Skeletal muscle tissue (tissue), 4 donors: ENCODE results near the gene UCN. TPM values are rescaled to one million over a fixed set of nuclear protein-coding genes. Genes with fewer than 3 reads are reported as not detected.

Experiments used
- H3K27ac ChIP-seq: one replicate; pipeline ENCODE4 v1.7.0; 2013; ENCODE audit warnings: mild to moderate bottlenecking, low read depth, low read length, inconsistent platforms
- H3K27me3 ChIP-seq, 3 donors: one replicate each; pipeline ENCODE4 v1.7.0; 2013; ENCODE audit warnings: low read length in 3 of 3; ENCODE audit not compliant: control insufficient read depth in 3 of 3, insufficient read depth in 3 of 3
- H3K36me3 ChIP-seq, 3 donors: one replicate each; pipeline ENCODE4 v1.7.0; 2013; ENCODE audit warnings: low read length in 3 of 3; ENCODE audit not compliant: control insufficient read depth in 3 of 3, insufficient read depth in 3 of 3
- H3K4me1 ChIP-seq, 3 donors: one replicate each; pipeline ENCODE4 v1.7.0; 2013; ENCODE audit warnings: low read length in 3 of 3, mild to moderate bottlenecking in 3 of 3; ENCODE audit not compliant: control insufficient read depth in 3 of 3, insufficient read depth in 3 of 3
- H3K4me3 ChIP-seq, 3 donors: one replicate each; pipeline ENCODE4 v1.7.0; 2013; ENCODE audit warnings: low read length in 3 of 3
- H3K9ac ChIP-seq, 3 donors: one replicate each; pipeline ENCODE4 v1.7.0; 2013; ENCODE audit warnings: low read length in 3 of 3, mild to moderate bottlenecking in 3 of 3, moderate library complexity in 2 of 3, low read depth in 1 of 3
- H3K9me3 ChIP-seq, 3 donors: one replicate each; pipeline ENCODE4 v1.7.0; 2013; ENCODE audit warnings: low read length in 3 of 3; ENCODE audit not compliant: control insufficient read depth in 3 of 3
- total RNA-seq: library from RNA; depleted of rRNA; stranded (reverse); fragments of >200 nt; gene quantifications from one replicate; pipeline ENCODE4 v1.2.3, GENCODE V29; 2014
- donor health status: Osteomylitis.

The UCN gene
- total RNA-seq, 1 donor from 2014 or later, result 1.0 TPM

DNA sequence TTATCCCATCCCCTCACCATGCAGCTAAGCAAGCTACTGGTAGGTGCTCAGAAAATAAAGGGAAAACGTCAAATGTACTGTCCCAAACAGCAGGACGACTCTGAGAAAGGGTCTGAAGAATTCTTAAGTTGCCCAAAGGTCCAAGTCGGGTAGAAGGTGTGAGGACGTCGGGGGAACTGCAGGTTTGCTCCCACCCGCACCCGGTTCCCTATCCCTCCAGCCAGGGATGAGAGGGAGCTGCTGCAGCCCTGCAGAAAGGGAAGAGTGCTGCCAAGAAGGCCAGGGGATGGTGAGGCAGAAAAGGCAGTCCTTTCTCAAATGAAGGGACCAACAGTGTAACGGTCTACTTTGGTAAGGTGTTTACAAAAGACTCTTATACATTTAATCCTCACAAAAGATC lies 6.9 kb upstream of the UCN start:
- Histone ChIP-seq H3K27ac (no peak overlapping the region), H3K9ac (no peak overlapping the region), H3K36me3 (peaks cover 0 to 5% (median 0%) of the 10 kb centered on the region in 3 donors), H3K4me1 (peaks cover 10 to 35% (median 33%) of the 10 kb centered on the region in 3 donors), H3K9me3 (no peaks in the 10 kb centered on the region), H3K27me3 (no peaks in the 10 kb centered on the region), H3K4me3 (no peak overlapping the region)

DNA sequence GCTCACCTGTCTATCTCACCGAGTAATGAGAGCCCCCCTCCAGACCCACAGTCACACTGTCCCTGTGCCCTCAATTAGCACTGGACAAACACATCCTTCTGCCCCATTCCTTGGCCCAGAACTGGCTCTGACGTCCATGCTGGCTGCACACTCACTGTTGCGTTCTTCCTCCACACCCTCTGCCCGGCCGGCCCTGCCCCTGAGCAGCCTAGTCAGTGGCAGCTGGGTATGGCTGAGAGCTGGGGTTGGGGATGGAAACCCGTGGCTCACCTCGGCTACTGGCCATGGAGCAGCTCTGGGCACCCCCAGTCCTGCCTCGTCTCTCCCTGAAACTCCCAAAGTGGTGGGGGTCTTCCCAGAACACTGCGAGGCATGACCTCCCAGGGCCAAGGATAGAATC lies 6.5 kb upstream of the UCN start:
- peaks cover 0 to 6% (median 2%) of the 10 kb centered on the region in 3 donors for H3K36me3 ChIP-seq

DNA sequence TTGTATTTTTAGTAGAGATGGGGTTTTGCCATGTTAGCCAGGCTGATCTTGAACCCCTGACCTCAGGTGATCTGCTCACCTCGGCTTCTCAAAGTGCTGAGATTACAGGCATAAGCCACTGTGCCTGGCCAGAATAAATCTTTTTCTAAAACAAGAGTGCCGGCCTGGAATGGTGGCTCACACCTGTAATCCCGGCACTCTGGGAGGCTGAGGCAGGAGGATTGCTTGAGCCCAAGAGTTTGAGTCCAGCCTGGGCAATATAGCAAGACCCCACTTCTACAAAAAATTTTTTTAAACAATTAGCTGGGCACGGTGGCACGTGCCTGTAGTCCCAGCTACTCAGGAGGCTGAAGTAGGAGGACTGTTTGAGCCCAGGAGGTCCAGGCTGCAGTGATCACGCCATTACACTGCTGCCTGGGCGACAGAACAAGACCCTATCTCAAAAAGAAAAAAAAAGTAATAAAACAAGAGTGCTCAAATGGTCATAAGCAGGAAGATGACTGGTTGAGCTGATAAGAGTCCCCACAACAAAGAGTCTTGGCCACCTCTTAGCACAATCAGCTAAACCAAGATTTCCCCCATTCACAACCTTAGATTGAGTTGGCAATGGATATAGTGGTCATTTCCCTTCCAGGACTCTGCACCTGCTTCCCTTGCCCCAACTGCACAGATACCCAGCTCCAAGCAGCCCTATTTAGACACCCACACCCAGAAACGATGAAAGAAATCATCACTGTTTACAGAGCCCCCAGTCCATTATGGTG lies 5.8 kb upstream of the UCN start:
- no peaks in the 10 kb centered on the region for H3K9me3 ChIP-seq
- H3K27ac ChIP-seq, result no peak overlapping the region
- H3K9ac ChIP-seq, result peak overlapping the region in 2 of 3 donors; percentile 19 to 50
- H3K36me3 ChIP-seq, result peaks cover 0 to 10% (median 8%) of the 10 kb centered on the region in 3 donors
- H3K4me3 ChIP-seq, result no peak overlapping the region
- H3K27me3 ChIP-seq, result no peaks in the 10 kb centered on the region
- H3K4me1 ChIP-seq, result peaks cover 10 to 28% (median 27%) of the 10 kb centered on the region in 3 donors

More for the DNA sequence above, 6.5 kb upstream of the UCN start:
- H3K9ac ChIP-seq, result peak overlapping the region in 2 of 3 donors; percentile 19 to 50
- H3K27me3 ChIP-seq, result no peaks in the 10 kb centered on the region
- H3K4me3 ChIP-seq, result no peak overlapping the region
- no peaks in the 10 kb centered on the region for H3K9me3 ChIP-seq
- H3K4me1 ChIP-seq, result peaks cover 10 to 31% (median 30%) of the 10 kb centered on the region in 3 donors
- H3K27ac ChIP-seq, result no peak overlapping the region

DNA sequence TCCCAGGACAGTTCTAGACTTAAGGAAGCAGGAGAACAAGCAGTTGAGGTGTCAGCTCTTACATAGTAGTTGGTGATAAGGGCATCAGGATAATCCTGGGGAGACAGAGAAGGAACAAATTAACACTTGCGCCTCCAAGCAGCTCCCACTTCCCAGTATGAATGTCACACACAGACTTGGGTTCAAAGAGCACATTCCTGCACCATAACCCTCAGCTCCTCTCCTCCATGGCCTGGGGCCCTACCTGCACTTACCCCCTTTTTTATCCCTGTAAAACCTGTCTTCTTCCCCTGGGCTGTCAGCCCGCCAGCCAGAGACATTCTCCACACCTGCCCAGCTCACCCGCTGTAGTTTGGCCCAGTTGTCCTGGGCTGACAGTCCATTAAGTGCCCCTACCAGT lies 3.9 kb upstream of the UCN start:
- peaks cover 6 to 34% (median 33%) of the 10 kb centered on the region in 3 donors for H3K4me1 ChIP-seq
- no peak overlapping the region for H3K27ac ChIP-seq
- H3K27me3 ChIP-seq, result peaks cover 4 to 13% (median 4%) of the 10 kb centered on the region in 3 donors
- H3K4me3 ChIP-seq, result no peak overlapping the region
- H3K36me3 ChIP-seq, result peaks cover 15 to 19% (median 18%) of the 10 kb centered on the region in 3 donors
- H3K9ac ChIP-seq, result no peak overlapping the region
- H3K9me3 ChIP-seq, result no peaks in the 10 kb centered on the region

DNA sequence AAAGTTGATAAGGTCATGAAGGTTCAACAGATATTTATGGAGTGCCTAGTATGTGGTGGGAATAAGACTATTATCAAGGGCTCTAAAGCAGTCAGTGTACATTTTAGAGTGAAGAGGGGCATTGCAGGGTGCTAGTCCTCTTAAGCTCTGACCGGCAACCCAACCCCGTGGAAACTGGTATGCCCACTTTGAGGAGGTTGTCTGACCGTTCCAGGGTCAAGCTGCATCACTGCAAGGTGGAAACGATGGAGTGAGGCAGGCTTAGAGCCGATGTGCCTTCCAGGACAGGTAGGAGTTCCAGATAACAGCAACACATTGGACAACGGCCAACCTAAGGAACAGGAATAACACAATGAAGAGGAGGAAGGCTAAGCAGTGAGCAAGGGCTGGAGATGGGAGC lies 1.4 kb upstream of the UCN start:
- no peaks in the 10 kb centered on the region for H3K9me3 ChIP-seq
- H3K36me3 ChIP-seq, result peaks cover 32 to 34% (median 34%) of the 10 kb centered on the region in 3 donors
- H3K9ac ChIP-seq, result no peak overlapping the region
- H3K27ac ChIP-seq, result no peak overlapping the region
- H3K4me1 ChIP-seq, result peaks cover 3 to 30% (median 29%) of the 10 kb centered on the region in 3 donors
- no peak overlapping the region for H3K4me3 ChIP-seq
- peaks cover 4 to 29% (median 14%) of the 10 kb centered on the region in 3 donors for H3K27me3 ChIP-seq

DNA sequence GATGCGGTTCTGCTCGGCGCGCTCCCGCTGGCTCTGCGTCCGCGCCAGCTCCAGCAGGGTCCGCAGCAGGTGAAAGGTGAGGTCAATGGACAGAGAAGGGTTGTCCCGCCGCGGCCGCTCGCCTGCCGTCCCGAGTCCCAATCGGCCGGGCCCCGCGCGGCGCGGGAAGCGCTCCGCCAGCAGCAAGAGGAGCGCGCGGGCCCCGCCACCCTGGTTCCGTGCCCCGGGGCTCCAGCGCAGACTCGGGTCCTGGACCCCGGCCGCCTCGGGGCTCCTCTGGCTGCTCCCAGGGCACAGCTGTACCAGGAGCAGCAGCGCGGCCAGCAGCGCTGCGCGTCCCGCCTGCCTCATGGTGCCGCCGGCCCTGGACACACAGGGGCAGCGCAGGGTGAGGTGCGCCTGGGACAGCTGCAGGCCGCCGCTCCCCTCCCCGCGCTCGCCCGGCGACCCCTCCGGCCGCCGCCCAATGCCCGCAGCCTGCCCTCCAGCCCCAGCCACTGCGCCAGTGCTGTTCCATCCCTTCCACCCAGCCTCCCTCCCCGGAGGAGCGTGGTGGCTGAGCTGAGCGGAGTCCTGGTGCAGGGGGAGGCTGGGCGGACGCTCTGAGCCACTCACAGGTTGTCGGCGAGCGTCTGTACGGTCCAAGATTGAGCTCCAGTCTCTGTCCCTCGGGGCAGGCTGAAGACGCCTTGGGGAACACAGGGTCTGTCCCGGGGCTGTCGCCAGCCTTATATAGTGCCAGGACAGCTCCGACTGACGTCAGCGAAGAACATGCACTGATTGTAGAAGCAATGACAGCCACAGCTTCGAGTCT lies 493 bp downstream of the UCN start:
- peaks cover 7 to 30% (median 30%) of the 10 kb centered on the region in 3 donors for H3K4me1 ChIP-seq
- peak overlapping the region in 1 of 3 donors; percentile 45 for H3K9ac ChIP-seq
- peaks cover 34 to 38% (median 38%) of the 10 kb centered on the region in 3 donors for H3K36me3 ChIP-seq
- H3K4me3 ChIP-seq, result no peak overlapping the region
- peaks cover 4 to 29% (median 14%) of the 10 kb centered on the region in 3 donors for H3K27me3 ChIP-seq
- H3K9me3 ChIP-seq, result no peaks in the 10 kb centered on the region
- H3K27ac ChIP-seq, result no peak overlapping the region

DNA sequence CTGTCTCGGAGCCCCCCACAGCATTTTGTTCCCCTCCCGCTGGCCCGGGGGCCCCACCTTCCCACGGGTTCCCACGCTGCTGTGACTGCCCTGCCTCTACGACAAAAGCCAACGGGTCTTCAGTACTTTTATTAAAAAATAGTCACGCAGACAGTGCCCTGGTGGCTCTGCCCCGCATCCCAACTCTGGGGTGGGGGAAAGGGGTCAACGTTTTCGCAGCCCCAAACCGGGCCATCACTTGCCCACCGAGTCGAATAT lies 1.0 kb downstream of the UCN start:
- no peaks in the 10 kb centered on the region for H3K9me3 ChIP-seq

DNA sequence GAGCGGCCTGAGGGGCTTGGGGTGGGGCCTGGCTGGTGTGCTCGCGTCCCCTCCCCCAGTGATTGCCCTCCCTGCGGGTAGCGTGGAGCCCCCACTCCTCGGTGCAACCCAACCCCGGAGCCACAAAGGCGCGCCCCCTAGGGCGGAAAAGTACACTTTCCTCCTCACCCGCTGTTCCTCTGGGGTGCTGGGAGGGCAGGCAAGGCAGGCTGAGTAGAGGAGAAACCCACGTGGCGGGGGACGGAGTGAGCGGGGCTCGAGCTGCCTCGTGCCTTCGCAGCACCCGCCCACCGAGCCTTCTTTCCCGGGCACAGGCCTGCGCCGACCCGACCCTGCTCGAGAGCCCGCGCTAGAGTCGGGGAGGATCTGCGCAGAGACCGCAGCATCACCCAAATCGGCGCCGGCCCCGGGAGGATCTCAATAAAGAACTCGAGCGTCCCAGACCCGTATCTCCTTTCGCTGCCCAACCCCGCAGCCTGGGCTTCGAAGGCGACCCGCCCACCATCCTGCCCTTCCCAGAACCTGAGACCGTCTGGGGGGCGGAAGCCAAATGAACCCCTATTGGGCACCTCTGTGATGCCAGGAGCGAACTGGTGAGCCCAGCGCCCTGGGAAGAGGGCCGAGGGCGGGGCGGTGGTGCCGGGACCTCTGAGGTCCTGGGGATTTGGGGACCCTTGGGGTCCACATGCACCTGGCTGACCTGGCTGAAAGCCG lies 1.5 kb downstream of the UCN start:
- no peaks in the 10 kb centered on the region for H3K9me3 ChIP-seq
- no peak overlapping the region for H3K4me3 ChIP-seq
- no peak overlapping the region for H3K9ac ChIP-seq
- H3K4me1 ChIP-seq, result peaks cover 8 to 33% (median 30%) of the 10 kb centered on the region in 3 donors
- peaks cover 34 to 38% (median 38%) of the 10 kb centered on the region in 3 donors for H3K36me3 ChIP-seq
- H3K27ac ChIP-seq, result no peak overlapping the region
- H3K27me3 ChIP-seq, result peaks cover 4 to 29% (median 14%) of the 10 kb centered on the region in 3 donors

More for the DNA sequence above, 1.0 kb downstream of the UCN start:
- peaks cover 4 to 29% (median 14%) of the 10 kb centered on the region in 3 donors for H3K27me3 ChIP-seq
- H3K4me3 ChIP-seq, result no peak overlapping the region
- H3K4me1 ChIP-seq, result peaks cover 8 to 33% (median 30%) of the 10 kb centered on the region in 3 donors
- H3K27ac ChIP-seq, result no peak overlapping the region
- H3K36me3 ChIP-seq, result peaks cover 37 to 38% (median 38%) of the 10 kb centered on the region in 3 donors
- no peak overlapping the region for H3K9ac ChIP-seq

DNA sequence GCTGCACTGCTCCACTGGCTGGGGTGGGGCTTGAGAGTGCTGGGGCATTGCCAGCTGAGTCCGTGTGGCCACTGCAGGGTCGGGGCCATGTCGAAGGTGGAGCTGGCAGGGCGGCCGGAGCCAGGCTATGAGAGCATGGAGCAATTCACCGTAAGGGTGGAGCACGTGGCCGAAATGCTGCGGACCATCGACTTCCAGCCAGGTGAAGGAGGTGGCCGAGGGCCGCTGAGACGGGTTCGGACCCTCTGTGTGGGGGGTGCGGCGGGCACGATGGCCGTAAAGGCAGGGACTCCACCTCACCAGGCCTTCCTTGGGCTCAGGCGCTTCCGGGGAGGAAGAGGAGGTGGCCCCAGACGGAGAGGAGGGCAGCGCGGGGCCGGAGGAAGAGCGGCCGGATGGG lies 2.1 kb downstream of the UCN start:
- Histone ChIP-seq H3K9ac (no peak overlapping the region), H3K4me1 (peaks cover 8 to 33% (median 30%) of the 10 kb centered on the region in 3 donors), H3K27ac (peak overlapping the region; percentile 2), H3K9me3 (no peaks in the 10 kb centered on the region), H3K36me3 (peaks cover 36 to 42% (median 38%) of the 10 kb centered on the region in 3 donors), H3K27me3 (peaks cover 4 to 29% (median 14%) of the 10 kb centered on the region in 3 donors), H3K4me3 (no peak overlapping the region)
